Activated T-cell treated with anti-CD3 and anti-CD28 coated beads for 24 hours (primary cell): ENCODE data around the gene ACVR2A.
A peak's percentile ranks its signal among the peaks of the same experiment; 100 is the strongest.

Experiments
- DNase-seq: peaks from one replicate; pipeline ENCODE4 v3.0.0-alpha.2; 2020; ENCODE audit warnings: low read depth

ACVR2A gene

GRCh38 chr2:147844697-147845410, at the start of gene ACVR2A:
TSS of gene ACVR2A (plus strand) at chr2:147845029. CDS start at chr2:147845153, 124 bp downstream.
- DNase-seq, result no peak

GRCh38 chr2:147800316-147800715, 44.5 kb upstream of the ACVR2A start:
- DNase-seq, result no peak

- no peak for DNase-seq
Observed at GRCh38 chr2:147806846-147807245, 38.0 kb upstream of the ACVR2A start.

- DNase-seq, result no peak
Observed at GRCh38 chr2:147808520-147808919, 36.3 kb upstream of the ACVR2A start.

GRCh38 chr2:147810883-147811765, 33.7 kb upstream of the ACVR2A start:
- no peak for DNase-seq

GRCh38 chr2:147818741-147819140, 26.1 kb upstream of the ACVR2A start:
- no peak for DNase-seq

GRCh38 chr2:147824620-147825019, 20.2 kb upstream of the ACVR2A start:
- DNase-seq, result no peak

- DNase-seq, result no peak
Observed at GRCh38 chr2:147826278-147827087, 18.3 kb upstream of the ACVR2A start.

GRCh38 chr2:147827088-147827375, 17.8 kb upstream of the ACVR2A start:
- no peak for DNase-seq

- DNase-seq, result no peak
Observed at GRCh38 chr2:147829106-147829505, 15.7 kb upstream of the ACVR2A start.

GRCh38 chr2:147836099-147836498, 8.7 kb upstream of the ACVR2A start:
- DNase-seq, result no peak

DNA sequence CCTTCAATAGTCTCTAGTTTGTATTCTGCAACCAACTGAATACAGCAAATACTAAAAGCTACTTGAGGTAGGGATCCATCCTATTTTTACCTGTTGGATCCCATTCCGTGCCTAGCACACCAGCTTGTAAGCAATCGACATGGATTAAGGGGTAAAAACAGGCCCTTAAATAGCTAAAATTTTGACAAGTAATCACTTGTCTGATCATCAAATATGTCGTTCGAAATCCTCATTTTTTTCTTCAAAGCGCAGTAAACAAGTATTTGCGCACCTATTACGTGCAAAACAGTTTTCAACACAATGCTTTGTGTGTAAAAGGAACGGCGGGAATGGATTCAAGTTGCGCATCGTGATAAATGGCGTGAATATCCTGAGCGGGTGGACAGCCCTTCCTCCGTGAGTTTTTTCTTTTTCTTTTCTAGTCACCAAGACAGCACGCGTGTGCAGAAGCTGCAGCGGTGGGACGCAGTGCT, 1.4 kb upstream of the ACVR2A start:
- DNase-seq, result no peak

- DNase-seq, result peak; percentile 83
Observed at GRCh38 chr2:147843864-147844696, 749 bp upstream of the ACVR2A start.

GRCh38 chr2:147845411-147845971, 662 bp downstream of the ACVR2A start:
- peak; percentile 47 for DNase-seq

GRCh38 chr2:147846412-147847081, 1.7 kb downstream of the ACVR2A start:
- no peak for DNase-seq

DNA sequence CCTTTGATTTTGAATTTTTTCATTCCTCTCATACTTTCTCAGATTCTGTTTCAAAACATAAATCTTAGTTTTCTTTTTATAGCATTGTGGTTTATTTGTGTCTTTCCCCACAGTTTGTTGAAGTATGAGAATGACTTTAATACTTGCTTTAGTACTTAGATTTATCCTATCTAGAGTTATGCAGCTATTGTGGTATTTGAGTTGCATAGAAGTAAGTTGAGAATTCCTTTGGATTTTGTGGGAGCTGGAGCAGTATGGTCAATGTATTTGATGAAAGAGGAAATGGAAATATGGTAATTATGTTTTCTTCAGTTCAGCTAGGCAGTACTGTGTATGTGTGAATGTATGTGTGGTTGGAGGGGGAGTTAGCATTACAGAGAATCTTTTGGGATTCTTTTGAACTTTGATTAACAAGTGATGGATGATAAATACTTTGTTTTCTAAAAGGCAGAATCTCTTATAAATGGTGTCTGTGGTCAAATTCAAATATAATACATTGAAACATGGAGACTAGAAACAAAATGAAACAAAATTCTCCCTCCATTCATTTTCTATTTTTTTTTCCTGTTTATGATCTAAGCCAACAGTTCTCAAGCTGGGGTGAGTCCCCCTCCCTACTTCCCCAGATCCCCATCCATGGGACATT, 3.0 kb downstream of the ACVR2A start:
- DNase-seq, result no peak

GRCh38 chr2:147850838-147851237, 6.0 kb downstream of the ACVR2A start:
- DNase-seq, result no peak

DNA sequence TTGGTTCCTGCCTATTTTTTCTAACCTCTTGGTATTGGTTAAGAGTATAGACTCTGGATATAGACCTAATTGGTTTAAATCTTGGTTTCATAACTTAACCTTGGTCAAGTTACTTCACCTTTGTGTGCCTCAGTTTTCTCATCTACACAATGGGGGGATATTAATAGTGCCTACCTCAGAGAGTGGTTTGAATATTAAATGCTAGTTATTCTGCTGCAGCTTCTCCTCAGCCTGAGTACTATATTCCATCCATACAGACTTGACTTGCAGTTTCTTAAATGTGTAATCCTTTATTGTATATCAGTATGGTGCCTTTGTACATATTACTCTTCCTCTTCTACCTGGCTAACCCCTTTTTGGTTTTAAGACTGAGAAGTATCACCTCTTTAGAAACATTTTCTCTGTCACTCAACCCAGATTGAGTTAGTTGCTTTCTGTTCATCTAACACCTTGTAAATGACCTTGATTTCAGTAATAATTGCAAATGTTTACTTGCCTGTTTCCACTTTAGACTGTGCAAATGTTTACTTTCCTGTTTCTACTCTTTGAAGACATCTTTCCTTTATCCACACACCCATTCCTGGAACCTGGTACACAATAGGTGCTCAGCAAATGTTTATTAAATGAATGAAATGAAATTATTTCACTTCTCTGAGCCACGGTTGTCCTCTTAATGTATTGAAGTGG, 6.6 kb downstream of the ACVR2A start:
- DNase-seq, result no peak

- no peak for DNase-seq
Observed at GRCh38 chr2:147854557-147855134, 9.8 kb downstream of the ACVR2A start.
